SK-N-MC (cell line): ENCODE measurements around the gene SEMA4G.

Experiments used
- EZH2 ChIP-seq: fragments of 200-600 bp; sonication (generic); IDR thresholded peaks from one replicate; pipeline ENCODE4 v1.6.1; 2017; ENCODE audit warnings: antibody characterized with exemption
- POLR2AphosphoS5 ChIP-seq: IDR thresholded peaks from 2 replicates; pipeline ENCODE4 v1.6.1; 2012; ENCODE audit warnings: mild to moderate bottlenecking, low read depth, low read length, borderline replicate concordance

DNA sequence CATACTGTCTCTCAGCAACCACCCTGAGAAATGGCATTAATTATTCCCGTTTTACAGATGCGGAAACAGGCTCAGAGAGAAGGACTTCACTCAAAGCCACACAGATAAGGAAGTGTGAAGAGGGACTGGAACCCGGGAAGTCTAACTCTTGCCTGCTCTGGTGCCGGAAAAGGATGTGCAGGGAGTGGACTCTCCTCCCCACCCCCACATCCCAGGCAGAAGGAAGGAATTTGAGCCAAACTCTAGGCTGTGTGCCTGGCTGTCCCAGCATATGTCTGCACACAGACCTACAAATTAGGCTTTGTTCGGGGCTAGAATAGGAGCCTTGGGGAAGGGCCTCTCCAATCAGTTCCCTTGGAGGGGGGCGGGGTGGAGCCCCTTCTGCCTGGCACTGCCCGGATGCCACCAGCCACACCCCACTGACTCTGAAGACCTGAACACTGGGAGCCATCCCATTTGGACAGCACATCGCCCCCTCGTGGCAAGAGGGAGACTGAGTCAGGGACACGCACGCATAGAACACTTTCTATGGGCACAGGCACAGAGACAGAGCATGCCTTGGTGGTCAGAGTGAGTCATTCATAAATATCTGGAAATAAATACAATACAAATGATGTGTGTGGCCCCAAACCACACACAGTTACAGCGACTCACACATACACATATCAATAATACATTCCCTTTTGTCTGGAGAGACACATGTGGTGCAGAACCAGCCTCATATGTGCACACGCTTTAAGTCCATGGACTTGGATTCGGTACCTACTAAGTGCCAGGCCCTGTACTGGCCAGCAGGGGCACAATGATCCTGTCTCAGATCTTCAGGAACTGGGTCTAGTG, 43.4 kb downstream of the SEMA4G start:
- TF ChIP-seq POLR2AphosphoS5 (no peak), EZH2 (no peak)
